GM12892 (cell line): ENCODE results near the gene ZMAT2.
"Not testable (repeated sequence)": the region's sequence is repeated elsewhere in the genome, so short reads cannot be mapped to it uniquely, and the experiment has no call there.

Experiments
- DNase-seq: peaks from one replicate; pipeline ENCODE4 v3.0.0; 2011; ENCODE audit not compliant: insufficient read length
- FAIRE-seq: peaks from 2 replicates; lab custom pipeline; 2011; peaks lifted over from hg19 to GRCh38; lab: Jason Lieb, UNC
- POLR2A ChIP-seq: IDR thresholded peaks from 2 replicates; pipeline ENCODE4 v1.6.1; 2011; ENCODE audit warnings: low read depth, low read length, control low read depth
- POLR2AphosphoS5 ChIP-seq: IDR thresholded peaks from 2 replicates; pipeline ENCODE4 v1.6.1; 2011; ENCODE audit warnings: low read depth, low read length, control low read depth
- TAF1 ChIP-seq: IDR thresholded peaks from 2 replicates; pipeline ENCODE4 v1.6.1; 2011; ENCODE audit warnings: low read depth, mild to moderate bottlenecking, control low read depth, low read length, borderline replicate concordance

Gene ZMAT2

DNA sequence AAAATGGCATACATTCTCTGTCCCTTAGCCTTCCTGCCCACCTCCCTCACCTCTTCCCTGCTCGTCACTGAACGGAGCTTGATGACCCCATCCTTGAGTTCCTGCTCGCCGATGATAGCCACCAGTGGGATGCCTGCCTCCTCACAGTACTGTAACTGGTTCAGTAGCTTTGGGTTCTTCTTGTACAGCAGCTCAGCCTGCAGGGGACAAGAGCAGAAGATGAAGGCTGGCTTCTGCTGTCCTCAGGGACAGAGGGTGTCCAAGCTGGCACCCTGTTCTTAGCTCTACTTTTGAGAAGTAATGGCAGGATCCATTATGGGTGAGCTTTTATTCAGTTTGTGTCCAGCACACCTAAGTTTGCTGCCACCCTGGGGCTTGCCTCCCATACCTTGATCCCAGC lies 25.6 kb upstream of the ZMAT2 start:
- no peak for DNase-seq
- TF ChIP-seq POLR2AphosphoS5: peak; percentile 19; the same call in 1 of the 2 replicates
- TF ChIP-seq TAF1: no peak
- TF ChIP-seq POLR2A: no peak
- FAIRE-seq: no peak

DNA sequence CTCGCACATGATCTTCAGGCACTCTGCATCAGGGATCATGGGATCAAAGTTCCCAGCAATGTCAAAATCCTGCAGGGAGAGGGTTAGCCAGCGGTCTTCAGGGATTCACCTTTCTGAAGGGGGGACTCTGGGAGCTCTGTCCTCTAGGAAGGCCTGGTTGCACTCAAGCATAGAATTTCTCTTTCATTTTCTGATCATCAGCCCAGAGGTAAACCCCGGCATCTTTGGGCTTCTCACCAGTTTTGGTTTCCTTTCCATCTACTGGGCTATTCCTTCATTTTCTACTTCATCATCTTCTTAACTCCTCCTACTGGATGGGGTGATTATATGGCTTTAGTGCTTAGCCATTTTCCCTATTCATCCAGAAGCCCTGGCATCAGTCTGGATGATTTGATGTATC lies 22.3 kb upstream of the ZMAT2 start:
- DNase-seq (no peak), FAIRE-seq (no peak)
- TF ChIP-seq POLR2AphosphoS5 (no peak; the same call in 1 of the 2 replicates), POLR2A (no peak), TAF1 (no peak)

- FAIRE-seq: no peak
- DNase-seq: no peak
- TF ChIP-seq POLR2A (no peak), POLR2AphosphoS5 (no peak), TAF1 (no peak)
Measured at GRCh38 chr5:140678993-140679392, 21.3 kb upstream of the ZMAT2 start.

DNA sequence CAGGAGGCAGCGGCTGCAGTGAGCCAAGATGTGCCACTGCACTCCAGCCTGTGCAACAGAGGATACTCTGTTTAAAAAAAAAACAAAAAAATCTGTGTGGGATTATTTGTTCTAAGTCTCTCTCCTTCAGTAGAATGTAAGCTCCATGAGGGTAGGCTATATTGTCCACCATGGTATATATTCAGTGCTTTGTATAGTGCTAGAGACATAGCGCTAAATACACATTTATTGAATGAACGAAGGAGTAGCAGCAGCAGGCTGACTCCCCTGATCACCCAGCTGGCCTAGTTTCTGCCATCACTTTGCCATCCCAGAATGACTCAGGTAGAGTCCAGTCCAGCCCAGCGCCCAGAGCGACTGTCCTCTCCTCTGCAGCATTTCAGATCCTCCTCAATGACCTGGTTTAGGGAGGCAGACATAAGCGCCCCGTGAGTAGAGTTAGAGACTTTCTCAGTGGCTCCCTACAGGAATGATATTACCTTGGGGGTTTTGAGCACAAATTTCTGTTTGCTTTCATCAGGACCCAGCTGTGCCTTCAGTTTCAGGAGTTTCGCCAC lies 9.8 kb upstream of the ZMAT2 start:
- FAIRE-seq: no peak
- TF ChIP-seq POLR2A: no peak
- TF ChIP-seq TAF1: no peak
- no peak for TF ChIP-seq POLR2AphosphoS5
- no peak for DNase-seq

DNA sequence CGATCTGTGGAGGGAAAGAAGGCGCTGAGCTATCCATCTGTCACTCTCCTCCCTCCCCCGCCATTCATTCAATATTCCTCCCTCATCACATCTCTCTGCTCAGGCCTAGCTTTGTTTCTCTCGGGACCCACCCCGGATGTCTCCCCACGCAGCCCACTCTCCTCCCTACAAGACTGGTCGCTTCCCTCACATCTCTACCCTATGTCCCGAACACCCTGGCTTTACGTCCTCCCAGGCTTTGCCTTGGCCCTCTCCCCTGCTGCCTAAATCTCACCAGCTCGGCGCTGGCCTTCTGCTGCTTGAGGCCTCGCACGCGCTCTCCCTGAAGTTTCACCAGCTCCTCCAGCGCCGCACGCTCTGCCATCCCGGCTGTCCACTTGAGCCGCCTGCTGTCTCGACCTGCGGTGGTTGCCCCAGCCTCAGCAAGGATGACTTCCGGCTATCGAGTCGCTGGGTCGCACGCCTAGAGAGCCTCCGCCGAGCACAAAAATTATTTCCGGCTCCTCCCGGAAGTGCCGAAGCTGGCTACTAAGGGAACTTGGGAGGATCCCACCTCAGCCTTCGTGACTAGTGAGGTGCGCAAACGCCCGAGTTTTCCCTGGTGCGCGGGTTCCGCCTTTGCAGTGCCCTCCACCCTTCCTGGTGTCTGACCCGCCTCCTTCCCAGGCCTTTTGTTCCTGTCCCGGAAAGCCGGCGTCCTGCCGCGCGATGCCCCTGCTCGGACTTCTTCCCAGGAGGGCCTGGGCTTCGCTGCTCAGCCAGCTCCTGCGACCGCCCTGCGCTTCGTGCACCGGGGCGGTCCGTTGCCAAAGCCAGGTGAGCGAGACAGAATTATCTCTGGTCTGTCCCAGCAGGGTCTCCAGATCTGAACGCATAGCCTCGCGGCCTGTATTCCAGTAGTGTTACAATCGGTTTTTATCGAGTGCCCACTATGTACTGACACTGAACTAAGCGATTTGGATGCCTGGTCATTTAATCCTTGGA lies 9.0 kb upstream of the ZMAT2 start, which contains the start of the genes HARS1 and HARS2:
TSS of gene HARS1 (minus strand) at position 430 of the 984 bp plus-strand sequence. CDS start at position 364, 66 bp downstream.
TSS of gene HARS2 (plus strand) at position 515 of the 984 bp plus-strand sequence. CDS start at position 709, 194 bp downstream.
- peak; percentile 97 for FAIRE-seq
- peak; percentile 87 for DNase-seq
- peak; percentile 86; the same call in 1 of the 2 replicates for TF ChIP-seq TAF1
- peak; percentile 94 for TF ChIP-seq POLR2AphosphoS5
- TF ChIP-seq POLR2A: peak; percentile 95

GRCh38 chr5:140694276-140694675 lies 6.0 kb upstream of the ZMAT2 start:
- TF ChIP-seq POLR2A: no peak
- no peak for TF ChIP-seq TAF1
- TF ChIP-seq POLR2AphosphoS5: no peak
- FAIRE-seq: no peak
- DNase-seq: no peak

DNA sequence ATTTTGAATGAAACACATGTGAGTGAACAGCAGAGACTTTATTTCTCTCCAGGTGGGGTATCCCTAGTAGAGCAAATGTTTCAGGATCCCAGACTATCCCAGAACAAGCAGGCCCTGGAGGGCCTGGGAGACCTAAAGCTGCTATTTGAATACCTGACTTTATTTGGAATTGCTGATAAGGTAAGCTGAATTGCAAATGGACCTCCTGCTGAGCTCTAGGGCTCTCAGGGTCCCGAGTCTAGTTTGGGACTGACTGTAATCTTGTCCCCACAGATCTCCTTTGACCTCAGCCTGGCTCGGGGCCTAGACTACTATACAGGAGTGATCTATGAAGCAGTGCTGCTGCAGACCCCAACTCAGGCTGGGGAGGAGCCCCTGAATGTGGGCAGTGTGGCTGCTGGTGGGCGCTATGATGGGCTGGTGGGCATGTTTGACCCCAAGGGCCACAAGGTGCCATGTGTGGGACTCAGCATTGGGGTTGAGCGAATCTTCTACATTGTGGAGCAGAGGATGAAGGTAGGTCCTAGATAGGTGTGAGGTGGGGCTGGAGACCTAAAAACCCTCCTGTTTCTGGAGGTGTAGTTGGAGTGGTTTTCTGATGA lies 3.3 kb upstream of the ZMAT2 start:
- FAIRE-seq (no peak), DNase-seq (no peak)
- no peak for TF ChIP-seq TAF1
- TF ChIP-seq POLR2A: no peak
- no peak for TF ChIP-seq POLR2AphosphoS5

- DNase-seq: no peak
- TF ChIP-seq POLR2AphosphoS5 (no peak), TAF1 (no peak), POLR2A (no peak; the same call in 1 of the 2 replicates)
- no peak for FAIRE-seq
Measured at GRCh38 chr5:140707812-140708211, 7.6 kb downstream of the ZMAT2 start.

GRCh38 chr5:140708787-140709186 lies 8.5 kb downstream of the ZMAT2 start:
- not testable (repeated sequence) for FAIRE-seq, DNase-seq

GRCh38 chr5:140710899-140711552 lies 10.8 kb downstream of the ZMAT2 start:
- TF ChIP-seq POLR2A: 0 out of 2 replicates have a peak, but pooled peaks have one; percentile 20
- no peak for TF ChIP-seq TAF1
- DNase-seq (peak; percentile 49), FAIRE-seq (peak; percentile 100)

DNA sequence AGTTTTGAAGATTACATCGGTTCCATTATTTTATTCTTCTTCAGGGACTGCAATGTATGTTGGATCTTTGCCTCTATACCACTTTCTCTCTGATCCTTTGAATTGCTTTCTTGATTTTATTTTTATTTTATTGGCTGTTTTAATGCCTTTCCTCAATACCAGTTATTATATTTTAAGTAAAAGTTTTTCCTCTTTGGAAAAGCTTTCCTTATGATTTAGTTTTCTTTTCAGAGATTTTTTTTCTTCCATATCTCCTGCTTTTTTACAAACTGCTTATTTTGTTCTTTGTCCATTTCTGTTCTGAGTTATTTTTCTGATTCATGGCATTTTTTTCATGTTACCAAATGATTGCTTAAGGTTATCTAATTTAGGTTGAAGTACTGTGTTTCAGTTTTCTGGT lies 11.5 kb downstream of the ZMAT2 start:
- FAIRE-seq (no peak), DNase-seq (no peak)
- TF ChIP-seq POLR2AphosphoS5 (no peak), POLR2A (no peak), TAF1 (no peak)

DNA sequence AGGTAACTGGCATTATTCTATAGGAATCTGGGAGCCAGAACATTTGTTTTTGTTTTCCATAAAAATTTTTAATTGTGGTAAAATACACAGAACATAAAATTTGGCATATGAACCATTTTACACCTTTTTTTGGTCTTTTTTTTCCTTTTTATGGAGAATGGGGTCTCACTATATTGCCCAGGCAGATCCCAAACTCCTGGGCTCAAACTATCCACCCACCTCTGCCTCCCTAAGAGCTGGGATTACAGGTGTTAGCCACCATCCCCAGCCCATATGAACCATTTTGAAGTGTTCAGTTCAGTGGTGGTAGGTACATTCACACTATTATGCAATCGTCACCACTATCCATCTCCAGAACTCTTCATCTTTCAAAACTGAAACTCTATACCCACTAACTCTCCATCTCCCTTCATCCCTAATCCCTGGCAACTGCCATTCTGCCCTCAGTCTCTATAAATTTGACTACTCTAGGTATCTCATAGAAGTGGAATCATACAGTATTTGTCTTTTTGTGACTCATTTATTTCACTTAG lies 13.4 kb downstream of the ZMAT2 start:
- no peak for FAIRE-seq
- DNase-seq: no peak
- no peak for TF ChIP-seq POLR2AphosphoS5

GRCh38 chr5:140716238-140716637 lies 16.0 kb downstream of the ZMAT2 start:
- not testable (repeated sequence) for DNase-seq, FAIRE-seq
